ENCODE data around the gene AXIN2. TPM values are rescaled to one million over a fixed set of nuclear protein-coding genes. Genes with fewer than 3 reads are reported as not detected.

Gene AXIN2
- polyA plus RNA-seq, 3 donors, result 0.10 TPM; not detected in 2

DNA sequence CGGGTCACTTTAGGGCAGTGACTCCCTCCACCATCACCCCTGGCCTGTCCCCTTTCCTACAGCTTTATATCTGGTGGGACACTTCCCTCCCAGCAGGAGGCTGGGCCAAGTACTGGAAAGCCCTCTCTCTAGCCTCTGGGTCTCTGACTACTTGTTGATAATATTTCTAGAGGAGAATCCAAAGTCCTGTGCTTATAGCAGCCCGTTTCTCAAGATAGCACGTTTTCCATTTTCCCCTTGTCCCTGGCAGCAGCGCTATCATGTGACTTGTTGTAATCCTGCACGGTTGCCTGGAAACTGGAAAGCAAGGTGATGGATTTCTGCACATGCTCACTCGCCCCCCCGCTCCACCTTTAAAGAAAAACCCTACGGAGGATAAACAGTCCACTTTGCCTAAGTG is 3.3 kb upstream of the AXIN2 start:
- Mint-ChIP-seq H3K27ac (no peak overlapping the region), H3K4me1 (peaks cover 4% of the 10 kb centered on the region), H3K36me3 (no peaks in the 10 kb centered on the region), H3K4me3 (peak overlapping the region in 1 of 2 donors; percentile 37), H3K9me3 (peaks cover 0 to 8% (median 5%) of the 10 kb centered on the region in 7 donors), H3K27me3 (ENCODE audit: low read depth in 3 of 3) (peaks cover 20 to 55% (median 44%) of the 10 kb centered on the region in 3 donors)
- H3K27me3 ChIP-seq (ENCODE audit: control insufficient read depth in 2 of 2, insufficient read depth in 2 of 2, low read length in 2 of 2), result peaks cover 12 to 31% of the 10 kb centered on the region in 2 donors
- H3K4me3 ChIP-seq (replicated peaks in 1 of 3; ENCODE audit: low read depth in 2 of 3, low read length in 3 of 3), result no peak overlapping the region
- H3K36me3 ChIP-seq (replicated peaks in 1 of 2; ENCODE audit: control insufficient read depth in 1 of 2, insufficient read depth in 2 of 2, low read length in 2 of 2), result no peaks in the 10 kb centered on the region
- H3K27ac ChIP-seq (ENCODE audit: low read depth in 1 of 2, low read length in 2 of 2), result no peak overlapping the region
- 84% methylated on average over 7 of the region's 8 CpGs for WGBS (ENCODE audit: insufficient coverage)
- H3K4me2 ChIP-seq (replicated peaks; ENCODE audit: extremely low read depth, low read length, poor library complexity, severe bottlenecking), result no peak overlapping the region
- no peaks in the 10 kb centered on the region for H3K79me2 ChIP-seq (ENCODE audit: insufficient read depth, low read length)
- DNase-seq, result no peak
- TF ChIP-seq, protein P1, sequence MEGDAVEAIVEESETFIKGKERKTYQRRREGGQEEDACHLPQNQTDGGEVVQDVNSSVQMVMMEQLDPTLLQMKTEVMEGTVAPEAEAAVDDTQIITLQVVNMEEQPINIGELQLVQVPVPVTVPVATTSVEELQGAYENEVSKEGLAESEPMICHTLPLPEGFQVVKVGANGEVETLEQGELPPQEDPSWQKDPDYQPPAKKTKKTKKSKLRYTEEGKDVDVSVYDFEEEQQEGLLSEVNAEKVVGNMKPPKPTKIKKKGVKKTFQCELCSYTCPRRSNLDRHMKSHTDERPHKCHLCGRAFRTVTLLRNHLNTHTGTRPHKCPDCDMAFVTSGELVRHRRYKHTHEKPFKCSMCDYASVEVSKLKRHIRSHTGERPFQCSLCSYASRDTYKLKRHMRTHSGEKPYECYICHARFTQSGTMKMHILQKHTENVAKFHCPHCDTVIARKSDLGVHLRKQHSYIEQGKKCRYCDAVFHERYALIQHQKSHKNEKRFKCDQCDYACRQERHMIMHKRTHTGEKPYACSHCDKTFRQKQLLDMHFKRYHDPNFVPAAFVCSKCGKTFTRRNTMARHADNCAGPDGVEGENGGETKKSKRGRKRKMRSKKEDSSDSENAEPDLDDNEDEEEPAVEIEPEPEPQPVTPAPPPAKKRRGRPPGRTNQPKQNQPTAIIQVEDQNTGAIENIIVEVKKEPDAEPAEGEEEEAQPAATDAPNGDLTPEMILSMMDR (IDR thresholded peaks at IDR 0.05), result no peak
- H3K4me1 ChIP-seq (ENCODE audit: control insufficient read depth in 1 of 2, insufficient read depth in 2 of 2, low read length in 2 of 2), result peaks cover 3 to 15% of the 10 kb centered on the region in 2 donors
- H2AFZ ChIP-seq (ENCODE audit: insufficient read depth, low read depth, low read length, poor library complexity, severe bottlenecking), result no peak overlapping the region
- intact Hi-C loops (cut with micrococcal nuclease), result no loop called here
- peaks cover 0 to 8% of the 10 kb centered on the region in 2 donors for H3K9me3 ChIP-seq (replicated peaks in 1 of 2; ENCODE audit: control insufficient read depth in 1 of 2, insufficient read depth in 1 of 2, low read length in 2 of 2)
- H3K9ac ChIP-seq (ENCODE audit: insufficient read depth, low read length, poor library complexity, severe bottlenecking), result no peak overlapping the region
- no peaks in the 10 kb centered on the region for H4K20me1 ChIP-seq (ENCODE audit: insufficient read depth, low read length)

- no peak overlapping the region for H3K27ac Mint-ChIP-seq
- Histone ChIP-seq H3K9me3 (replicated peaks in 1 of 2; ENCODE audit: control insufficient read depth in 1 of 2, insufficient read depth in 1 of 2, low read length in 2 of 2) (peaks cover 0 to 18% of the 10 kb centered on the region in 2 donors), H3K79me2 (ENCODE audit: insufficient read depth, low read length) (no peaks in the 10 kb centered on the region), H4K20me1 (ENCODE audit: insufficient read depth, low read length) (no peaks in the 10 kb centered on the region), H3K4me3 (replicated peaks in 1 of 3; ENCODE audit: low read depth in 2 of 3, low read length in 3 of 3) (peak overlapping the region in 1 of 3 experiments; percentile 74), H3K36me3 (replicated peaks in 1 of 2; ENCODE audit: control insufficient read depth in 1 of 2, insufficient read depth in 2 of 2, low read length in 2 of 2) (no peaks in the 10 kb centered on the region), H3K4me1 (ENCODE audit: control insufficient read depth in 1 of 2, insufficient read depth in 2 of 2, low read length in 2 of 2) (peaks cover 6 to 18% of the 10 kb centered on the region in 2 donors), H3K4me2 (replicated peaks; ENCODE audit: extremely low read depth, low read length, poor library complexity, severe bottlenecking) (peak overlapping the region; percentile 80), H3K9ac (ENCODE audit: insufficient read depth, low read length, poor library complexity, severe bottlenecking) (no peak overlapping the region), H2AFZ (ENCODE audit: insufficient read depth, low read depth, low read length, poor library complexity, severe bottlenecking) (peak overlapping the region; percentile 61), H3K27me3 (ENCODE audit: control insufficient read depth in 2 of 2, insufficient read depth in 2 of 2, low read length in 2 of 2) (peaks cover 36 to 58% of the 10 kb centered on the region in 2 donors), H3K27ac (ENCODE audit: low read depth in 1 of 2, low read length in 2 of 2) (no peak overlapping the region)
- WGBS (ENCODE audit: insufficient coverage), result 64% methylated on average over 7 of the region's 9 CpGs
- peaks cover 9% of the 10 kb centered on the region for H3K4me1 Mint-ChIP-seq
- peak overlapping the region; percentile 77 to 92 for H3K4me3 Mint-ChIP-seq
- peaks cover 0 to 5% of the 10 kb centered on the region in 2 donors for H3K36me3 Mint-ChIP-seq
- TF ChIP-seq, protein P1 (IDR thresholded peaks at IDR 0.05), result no peak
- peaks cover 20 to 48% (median 37%) of the 10 kb centered on the region in 3 donors for H3K27me3 Mint-ChIP-seq (ENCODE audit: low read depth in 3 of 3)
- DNase-seq, result no peak
- intact Hi-C loops (cut with micrococcal nuclease), result no loop called here
- H3K9me3 Mint-ChIP-seq, result peaks cover 3 to 14% (median 9%) of the 10 kb centered on the region in 7 donors
These were observed 721 bp upstream of the AXIN2 start for GRCh38 chr17:65562206-65562531.
